Neuronal stem cell (in vitro differentiated cells): ENCODE measurements around the gene TMED1.
A peak's percentile ranks its signal among the peaks of the same experiment; 100 is the strongest.

Source experiments
- DNase-seq: peaks from one replicate; pipeline ENCODE4 v3.0.0-alpha.2; 2013; ENCODE audit warnings: low spot score
- H2AFZ ChIP-seq: one replicate; pipeline ENCODE4 v1.6.1; 2013; ENCODE audit warnings: mild to moderate bottlenecking, low read length, inconsistent platforms
- H2AK5ac ChIP-seq: 2 replicates; pipeline ENCODE4 v1.6.1; 2013; ENCODE audit warnings: low read depth, mild to moderate bottlenecking, inconsistent platforms, low read length, moderate library complexity, mixed read lengths
- H2BK120ac ChIP-seq: 2 replicates; pipeline ENCODE4 v1.6.1; 2013; ENCODE audit warnings: low read depth, mild to moderate bottlenecking, inconsistent platforms, low read length, moderate library complexity, mixed read lengths
- H2BK12ac ChIP-seq: one replicate; pipeline ENCODE4 v1.6.1; 2013; ENCODE audit warnings: low read length, inconsistent platforms
- H2BK15ac ChIP-seq: 2 replicates; pipeline ENCODE4 v1.6.1; 2013; ENCODE audit warnings: mild to moderate bottlenecking, low read length, inconsistent platforms, mixed read lengths
- H2BK5ac ChIP-seq: one replicate; pipeline ENCODE4 v1.6.1; 2013; ENCODE audit warnings: inconsistent platforms, mild to moderate bottlenecking, low read length, moderate library complexity
- H3K14ac ChIP-seq: one replicate; pipeline ENCODE4 v1.6.1; 2013; ENCODE audit warnings: low read length, inconsistent platforms
- H3K18ac ChIP-seq: 2 replicates; pipeline ENCODE4 v1.6.1; 2013; ENCODE audit warnings: low read length, inconsistent platforms
- H3K23ac ChIP-seq: 2 replicates; pipeline ENCODE4 v1.6.1; 2013; ENCODE audit warnings: low read depth, mild to moderate bottlenecking, mixed read lengths, low read length, inconsistent platforms; ENCODE audit not compliant: poor library complexity
- H3K27ac ChIP-seq: replicated peaks from 3 replicates; pipeline ENCODE4 v1.5.1; 2013; ENCODE audit warnings: low read length, inconsistent platforms
- H3K27me3 ChIP-seq, 3 experiments: 2 replicates each; pipeline ENCODE4 v1.6.1; 2013; ENCODE audit warnings: low read length in 3 of 3, mild to moderate bottlenecking in 2 of 3, inconsistent platforms in 1 of 3, low read depth in 1 of 3, mixed read lengths in 1 of 3, moderate library complexity in 1 of 3; ENCODE audit not compliant: control insufficient read depth in 3 of 3, insufficient read depth in 3 of 3
- H3K36me3 ChIP-seq, 2 donors: replicated peaks in 1 of 2; 2 replicates each; pipeline ENCODE4 v1.6.1; 2013; ENCODE audit warnings: low read length in 2 of 2; ENCODE audit not compliant: control insufficient read depth in 2 of 2, insufficient read depth in 2 of 2
- H3K4ac ChIP-seq: 2 replicates; pipeline ENCODE4 v1.6.1; 2013; ENCODE audit warnings: inconsistent platforms, mild to moderate bottlenecking, low read length, moderate library complexity
- H3K4me1 ChIP-seq, 2 donors: 1 replicate in 1 of 2; 2 replicates in 1 of 2; pipeline ENCODE4 v1.6.1; 2013; ENCODE audit warnings: low read length in 2 of 2, low read depth in 1 of 2; ENCODE audit not compliant: control insufficient read depth in 2 of 2, insufficient read depth in 1 of 2
- H3K4me2 ChIP-seq: one replicate; pipeline ENCODE4 v1.6.1; 2013; ENCODE audit warnings: mild to moderate bottlenecking, low read length, inconsistent platforms; ENCODE audit not compliant: insufficient read depth, poor library complexity, severe bottlenecking
- H3K4me3 ChIP-seq, 2 donors: 2 replicates each; pipeline ENCODE4 v1.5.1; 2013; ENCODE audit warnings: low read length in 2 of 2, mild to moderate bottlenecking in 2 of 2, inconsistent platforms in 1 of 2, moderate library complexity in 1 of 2
- H3K79me1 ChIP-seq: one replicate; pipeline ENCODE4 v1.6.1; 2013; ENCODE audit warnings: low read depth, mild to moderate bottlenecking, inconsistent platforms, low read length, moderate library complexity
- H3K9ac ChIP-seq: one replicate; pipeline ENCODE4 v1.6.1; 2013; ENCODE audit warnings: mild to moderate bottlenecking, low read depth, low read length, inconsistent platforms; ENCODE audit not compliant: poor library complexity
- H3K9me3 ChIP-seq, 2 donors: replicated peaks in 1 of 2; 2 replicates each; pipeline versions ENCODE3 to v1.6.1; 2013; ENCODE audit warnings: low read length in 2 of 2, mild to moderate bottlenecking in 2 of 2, inconsistent platforms in 1 of 2, low read depth in 1 of 2, mixed read lengths in 1 of 2, moderate library complexity in 1 of 2; ENCODE audit not compliant: control insufficient read depth in 2 of 2, insufficient read depth in 1 of 2
- H4K8ac ChIP-seq: one replicate; pipeline ENCODE4 v1.6.1; 2013; ENCODE audit warnings: low read depth, mild to moderate bottlenecking, inconsistent platforms, low read length, moderate library complexity
- H4K91ac ChIP-seq: one replicate; pipeline ENCODE4 v1.6.1; 2013; ENCODE audit warnings: low read length, low read depth, mild to moderate bottlenecking, inconsistent platforms; ENCODE audit not compliant: poor library complexity
- WGBS, 2 donors: extraction: QIAGEN DNeasy Blood & Tissue Kit; methylation state at CpG; one replicate each; pipeline ENCODE4 v1.1.7; 2013; ENCODE audit warnings: missing lambda C conversion rate in 2 of 2, mixed read lengths in 1 of 2; ENCODE audit not compliant: insufficient read length in 2 of 2, insufficient replicate concordance in 1 of 2; ENCODE audit errors: extremely low coverage in 2 of 2; 5-methylcytosine and 5-hydroxymethylcytosine counted together

Gene TMED1

DNA sequence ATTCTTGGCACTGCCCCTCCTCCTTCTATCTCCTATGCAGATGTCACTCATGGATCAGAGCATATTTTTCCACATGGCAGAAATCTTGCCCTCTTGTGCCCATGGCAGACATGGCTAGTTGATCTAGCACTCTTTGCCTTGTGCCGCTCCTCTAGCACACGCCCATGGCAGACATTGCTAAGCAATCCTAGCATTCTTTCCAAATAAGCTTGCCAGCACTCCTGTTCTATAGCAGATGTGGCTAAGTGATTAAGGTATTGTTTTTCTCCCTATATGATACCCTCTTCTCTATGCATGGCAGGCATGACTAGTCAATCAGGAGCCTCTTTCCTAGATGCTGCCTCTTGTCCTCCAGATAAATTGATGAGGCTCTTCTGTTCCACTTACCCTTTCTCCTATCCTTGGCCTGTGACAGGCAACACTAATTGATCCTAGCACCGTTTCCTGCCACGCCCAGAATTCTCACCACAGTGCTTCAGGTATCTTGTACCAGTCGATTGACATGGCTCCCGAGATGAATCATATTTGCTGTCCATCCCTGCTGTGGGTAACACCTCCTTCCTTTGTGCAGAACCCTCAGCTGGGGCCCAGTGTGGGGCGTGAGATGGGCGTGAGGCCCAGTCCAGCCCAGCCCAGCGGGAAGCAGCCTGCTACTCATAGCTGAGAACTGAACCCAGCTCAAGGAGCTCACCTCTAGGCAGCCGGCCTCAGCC, 26.9 kb downstream of the TMED1 start:
- H2BK12ac ChIP-seq: no peak overlapping the region
- WGBS, 2 donors: no CpG with 5 or more reads among the region's 10 CpGs
- no peak overlapping the region for H3K27ac ChIP-seq
- H3K36me3 ChIP-seq: peaks cover 32 to 84% of the 10 kb centered on the region in 2 donors
- H3K9ac ChIP-seq: no peak overlapping the region
- H3K14ac ChIP-seq: no peak overlapping the region
- H3K27me3 ChIP-seq: no peaks in the 10 kb centered on the region
- no peak overlapping the region for H3K4ac ChIP-seq
- H2AK5ac ChIP-seq: no peak overlapping the region
- no peak for DNase-seq
- H4K8ac ChIP-seq: no peak overlapping the region
- no peaks in the 10 kb centered on the region for H3K79me1 ChIP-seq
- no peak overlapping the region for H2BK15ac ChIP-seq
- no peak overlapping the region for H2BK120ac ChIP-seq
- H3K23ac ChIP-seq: no peak overlapping the region
- no peak overlapping the region for H2AFZ ChIP-seq
- no peak overlapping the region for H3K4me3 ChIP-seq
- H3K4me2 ChIP-seq: no peak overlapping the region
- no peaks in the 10 kb centered on the region for H3K9me3 ChIP-seq
- no peak overlapping the region for H3K18ac ChIP-seq
- no peak overlapping the region for H2BK5ac ChIP-seq
- no peaks in the 10 kb centered on the region for H3K4me1 ChIP-seq
- no peak overlapping the region for H4K91ac ChIP-seq

DNA sequence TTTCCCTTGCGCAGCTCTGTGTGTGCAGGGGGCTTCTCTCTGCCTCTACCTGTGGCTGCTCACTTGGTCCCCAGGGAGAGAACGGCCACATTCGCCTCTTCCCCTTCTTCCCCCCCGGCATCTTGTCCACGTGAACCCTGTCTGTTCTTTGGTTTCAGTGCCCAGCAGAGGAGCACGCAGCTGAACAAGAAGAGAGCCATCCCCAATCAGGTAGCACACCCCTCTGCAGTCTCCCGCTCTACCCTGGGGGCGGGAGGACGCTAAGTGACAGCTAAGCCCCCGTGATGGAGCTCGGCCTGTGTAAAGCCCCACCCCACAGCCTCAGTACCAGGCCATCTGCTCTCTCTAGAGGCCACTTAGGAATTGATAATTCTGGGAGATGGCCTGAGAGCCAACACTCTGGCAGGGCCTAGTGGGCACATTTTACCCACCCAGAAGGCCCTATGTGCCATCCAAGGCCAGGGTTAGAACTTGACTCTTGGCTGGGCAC, 30.2 kb downstream of the TMED1 start:
- Histone ChIP-seq H3K4ac (no peak overlapping the region), H3K27ac (no peak overlapping the region), H4K8ac (no peak overlapping the region), H2BK15ac (no peak overlapping the region), H3K9me3 (no peaks in the 10 kb centered on the region), H2AFZ (no peak overlapping the region), H3K4me2 (no peak overlapping the region), H3K14ac (no peak overlapping the region), H3K27me3 (no peaks in the 10 kb centered on the region), H2BK12ac (no peak overlapping the region), H2AK5ac (no peak overlapping the region), H3K23ac (no peak overlapping the region), H2BK120ac (no peak overlapping the region), H4K91ac (no peak overlapping the region), H3K79me1 (no peaks in the 10 kb centered on the region), H3K4me1 (no peaks in the 10 kb centered on the region), H3K18ac (no peak overlapping the region), H2BK5ac (no peak overlapping the region), H3K9ac (no peak overlapping the region), H3K4me3 (peak overlapping the region in 1 of 2 donors; percentile 50), H3K36me3 (peaks cover 35 to 86% of the 10 kb centered on the region in 2 donors)
- WGBS, 2 donors: no CpG with 5 or more reads among the region's 11 CpGs
- no peak for DNase-seq

DNA sequence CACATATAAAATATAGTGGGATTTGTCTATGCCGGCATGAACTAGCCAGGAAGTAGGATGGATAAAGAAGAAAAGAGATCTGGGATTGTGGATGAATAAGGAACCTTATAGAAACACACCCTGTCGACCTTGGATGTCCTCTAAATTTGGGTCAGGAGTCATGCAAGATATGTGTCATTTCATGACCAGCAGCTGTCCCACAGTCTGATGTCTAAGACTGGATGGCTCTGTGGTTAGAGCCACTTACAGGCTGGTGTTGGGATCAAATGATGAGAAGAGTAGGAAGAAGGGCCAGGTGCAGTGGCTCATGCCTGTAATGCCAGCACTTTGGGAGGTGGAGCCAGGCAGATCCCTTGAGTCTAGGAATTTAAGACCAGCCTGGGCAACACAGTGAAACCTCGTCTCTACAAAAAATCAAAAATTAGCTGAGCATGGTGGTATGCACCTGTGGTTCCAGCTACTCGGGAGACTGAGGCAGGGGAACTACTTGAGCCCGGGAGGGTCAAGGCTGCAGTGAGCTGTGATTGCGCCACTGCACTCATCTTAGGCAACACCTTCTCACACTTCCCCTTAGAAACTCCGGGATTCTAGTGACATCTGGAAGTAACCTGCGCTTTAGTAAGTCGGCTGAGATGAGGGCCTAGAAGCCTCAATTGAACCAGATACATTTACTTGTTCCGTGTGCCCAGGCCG, 30.8 kb downstream of the TMED1 start:
- Histone ChIP-seq H4K91ac (no peak overlapping the region), H2BK120ac (no peak overlapping the region), H2BK5ac (no peak overlapping the region), H3K27me3 (no peaks in the 10 kb centered on the region), H2AFZ (no peak overlapping the region), H2AK5ac (no peak overlapping the region), H3K79me1 (no peaks in the 10 kb centered on the region), H3K4me1 (no peaks in the 10 kb centered on the region), H2BK12ac (no peak overlapping the region), H3K27ac (no peak overlapping the region), H2BK15ac (no peak overlapping the region), H3K9me3 (no peaks in the 10 kb centered on the region), H3K4me2 (no peak overlapping the region), H3K9ac (no peak overlapping the region), H3K4ac (no peak overlapping the region), H3K23ac (no peak overlapping the region), H3K36me3 (peaks cover 32 to 89% of the 10 kb centered on the region in 2 donors), H3K4me3 (no peak overlapping the region), H4K8ac (no peak overlapping the region), H3K14ac (no peak overlapping the region), H3K18ac (no peak overlapping the region)
- WGBS, 2 donors: no CpG with 5 or more reads among the region's 11 CpGs
- no peak for DNase-seq

DNA sequence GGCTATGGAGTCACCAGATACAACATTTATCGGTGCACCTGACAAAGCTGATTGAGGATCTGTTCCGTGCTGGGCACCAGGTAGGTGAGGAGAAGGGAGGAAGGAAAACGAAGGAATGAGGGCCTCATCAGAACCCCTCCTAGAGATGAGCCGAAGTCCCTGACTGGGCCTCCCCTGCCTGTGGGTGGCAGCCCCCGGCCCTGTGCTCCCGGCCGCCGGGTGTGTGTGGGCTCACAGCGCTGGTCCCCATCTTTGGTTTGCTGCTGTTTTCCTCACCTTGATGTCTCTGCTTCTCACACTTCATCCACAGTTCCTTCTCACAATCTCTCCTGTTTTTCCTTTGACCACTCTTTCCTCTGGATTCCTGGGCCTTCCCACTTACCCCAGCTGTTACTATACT, 32.8 kb downstream of the TMED1 start:
- no CpG with 5 or more reads among the region's 9 CpGs for WGBS, 2 donors
- Histone ChIP-seq H2AFZ (no peak overlapping the region), H3K4me1 (no peaks in the 10 kb centered on the region), H3K14ac (no peak overlapping the region), H3K23ac (no peak overlapping the region), H2BK120ac (no peak overlapping the region), H4K91ac (no peak overlapping the region), H3K27me3 (no peaks in the 10 kb centered on the region), H2AK5ac (no peak overlapping the region), H2BK15ac (no peak overlapping the region), H3K9ac (no peak overlapping the region), H3K27ac (no peak overlapping the region), H3K4me2 (no peak overlapping the region), H3K4ac (no peak overlapping the region), H3K18ac (no peak overlapping the region), H3K4me3 (no peak overlapping the region), H2BK12ac (no peak overlapping the region), H4K8ac (no peak overlapping the region), H3K79me1 (no peaks in the 10 kb centered on the region), H2BK5ac (no peak overlapping the region), H3K36me3 (peaks cover 30 to 89% of the 10 kb centered on the region in 2 donors), H3K9me3 (no peaks in the 10 kb centered on the region)
- no peak for DNase-seq
